Common myeloid progenitor, CD34-positive (primary cell): ENCODE data around the gene NKX3-2.

Experiments used
- CTCF ChIA-PET: fragments of 350-600 bp; sonication (Branson Sonifier 250); formaldehyde crosslinking; loops from one replicate; lab custom pipeline; 2021; ENCODE audit warnings: antibody characterized with exemption; lab: Charles Lee
- POLR2A ChIA-PET: fragments of 350-600 bp; sonication (Branson Sonifier 250); formaldehyde crosslinking; loops from one replicate; lab custom pipeline; 2021; ENCODE audit warnings: antibody characterized with exemption; lab: Charles Lee
- DNase-seq, 3 donors: peaks; one replicate each; pipeline versions ENCODE4 v3.0.0 to v3.0.0-alpha.2; 2013
- H3K27ac ChIP-seq, 2 experiments: 1 replicate in 1 of 2; 2 replicates in 1 of 2; pipeline ENCODE4 v1.7.0; 2013; ENCODE audit warnings: inconsistent platforms in 2 of 2, low read length in 2 of 2, mild to moderate bottlenecking in 2 of 2, low read depth in 1 of 2, moderate library complexity in 1 of 2; ENCODE audit not compliant: severe bottlenecking in 2 of 2, insufficient read depth in 1 of 2, poor library complexity in 1 of 2
- H3K27me3 ChIP-seq, 5 experiments: replicated peaks in 2 of 5; 1 replicate in 3 of 5; 2 replicates in 2 of 5; pipeline versions ENCODE4 v1.6.1 to v1.7.0; 2013; ENCODE audit warnings: low read length in 4 of 5, mild to moderate bottlenecking in 2 of 5, moderate library complexity in 2 of 5, inconsistent platforms in 1 of 5; ENCODE audit not compliant: insufficient read depth in 5 of 5, control insufficient read depth in 4 of 5
- H3K36me3 ChIP-seq, 4 experiments: 1 replicate in 2 of 4; 2 replicates in 2 of 4; pipeline versions ENCODE4 v1.6.1 to v1.7.0; 2013; ENCODE audit warnings: low read length in 3 of 4, control low read depth in 1 of 4, mild to moderate bottlenecking in 1 of 4; ENCODE audit not compliant: control insufficient read depth in 4 of 4, insufficient read depth in 4 of 4
- H3K4me1 ChIP-seq, 4 experiments: 1 replicate in 3 of 4; 2 replicates in 1 of 4; pipeline versions ENCODE4 v1.6.1 to v1.7.1; 2013; ENCODE audit warnings: low read length in 3 of 4, mild to moderate bottlenecking in 3 of 4, control low read depth in 1 of 4, inconsistent platforms in 1 of 4, moderate library complexity in 1 of 4; ENCODE audit not compliant: control insufficient read depth in 4 of 4, insufficient read depth in 4 of 4; ENCODE audit errors: control extremely low read depth in 1 of 4
- H3K4me3 ChIP-seq, 7 experiments: 1 replicate in 4 of 7; 2 replicates in 3 of 7; pipeline versions ENCODE4 v1.5.1 to v1.7.0; 2013; ENCODE audit warnings: mild to moderate bottlenecking in 7 of 7, low read length in 6 of 7, moderate library complexity in 6 of 7, inconsistent platforms in 2 of 7, low read depth in 2 of 7, control low read depth in 1 of 7; ENCODE audit not compliant: insufficient read depth in 4 of 7, control insufficient read depth in 1 of 7; ENCODE audit errors: extremely low read depth in 1 of 7
- H3K9me3 ChIP-seq, 5 experiments: 1 replicate in 4 of 5; 2 replicates in 1 of 5; pipeline versions ENCODE4 v1.6.1 to v1.7.1; 2013; ENCODE audit warnings: low read length in 4 of 5, mild to moderate bottlenecking in 2 of 5, inconsistent platforms in 1 of 5, low read depth in 1 of 5, moderate library complexity in 1 of 5; ENCODE audit not compliant: control insufficient read depth in 4 of 5, insufficient read depth in 2 of 5; ENCODE audit errors: control extremely low read depth in 1 of 5
- WGBS: methylation state at CpG from one replicate; pipeline ENCODE4 v1.1.5; 2013; ENCODE audit not compliant: insufficient coverage; 5-methylcytosine and 5-hydroxymethylcytosine counted together

Gene NKX3-2

DNA sequence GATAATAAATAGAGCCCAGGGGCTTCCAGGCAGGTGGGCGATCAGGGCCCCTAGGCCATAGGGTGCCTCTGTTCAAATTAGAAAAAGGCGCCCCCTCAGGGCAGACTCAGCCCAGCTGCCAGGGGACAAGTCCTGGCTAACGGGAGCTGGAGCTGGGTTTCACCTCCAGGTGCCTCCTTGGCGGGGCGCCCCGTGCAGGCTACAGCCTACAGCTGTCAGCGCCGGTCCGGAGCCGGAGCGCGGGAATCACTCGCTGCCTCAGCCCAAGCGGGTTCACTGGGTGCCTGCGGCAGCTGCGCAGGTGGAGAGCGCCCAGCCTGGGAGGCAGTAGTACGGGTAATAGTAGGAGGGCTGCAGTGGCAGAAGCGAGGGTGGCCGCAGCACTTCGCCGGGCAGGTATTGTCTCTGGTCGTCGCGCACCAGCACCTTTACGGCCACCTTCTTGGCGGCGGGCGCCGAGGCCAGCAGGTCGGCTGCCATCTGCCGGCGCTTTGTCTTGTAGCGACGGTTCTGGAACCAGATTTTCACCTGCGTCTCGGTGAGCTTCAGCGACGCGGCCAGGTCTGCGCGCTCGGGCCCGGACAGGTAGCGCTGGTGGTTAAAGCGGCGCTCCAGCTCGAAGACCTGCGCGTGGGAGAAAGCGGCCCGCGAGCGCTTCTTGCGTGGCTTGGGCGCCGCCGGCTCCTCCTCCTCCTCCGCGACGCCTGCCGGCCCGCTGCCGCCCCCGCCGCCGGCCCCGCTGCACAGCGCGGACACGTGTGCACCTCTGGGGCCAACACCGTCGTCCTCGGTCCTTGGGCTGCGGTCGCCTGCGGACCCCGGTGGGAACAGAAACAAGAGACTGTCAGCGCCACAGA lies 2.4 kb downstream of the NKX3-2 start:
- ChIA-PET POLR2A (no interaction called here), CTCF (interaction anchor here (0.7 to 1.4 kb wide), 3 partner anchors 13 to 28 kb away, joined by 3 to 5 read pairs (median 3); no protein-coding TSS in a partner anchor)
- under 1% methylated on average over 72 of the region's 79 CpGs for WGBS
- Histone ChIP-seq H3K27ac (no peak overlapping the region), H3K4me3 (peak overlapping the region in 2 of 7 experiments; percentile 36 to 52), H3K27me3 (peaks cover 15 to 99% (median 67%) of the 10 kb centered on the region in 5 experiments), H3K36me3 (no peaks in the 10 kb centered on the region), H3K4me1 (peaks cover 0 to 45% (median 38%) of the 10 kb centered on the region in 4 experiments), H3K9me3 (peaks cover 0 to 9% (median 3%) of the 10 kb centered on the region in 5 experiments)
- no peak for DNase-seq

DNA sequence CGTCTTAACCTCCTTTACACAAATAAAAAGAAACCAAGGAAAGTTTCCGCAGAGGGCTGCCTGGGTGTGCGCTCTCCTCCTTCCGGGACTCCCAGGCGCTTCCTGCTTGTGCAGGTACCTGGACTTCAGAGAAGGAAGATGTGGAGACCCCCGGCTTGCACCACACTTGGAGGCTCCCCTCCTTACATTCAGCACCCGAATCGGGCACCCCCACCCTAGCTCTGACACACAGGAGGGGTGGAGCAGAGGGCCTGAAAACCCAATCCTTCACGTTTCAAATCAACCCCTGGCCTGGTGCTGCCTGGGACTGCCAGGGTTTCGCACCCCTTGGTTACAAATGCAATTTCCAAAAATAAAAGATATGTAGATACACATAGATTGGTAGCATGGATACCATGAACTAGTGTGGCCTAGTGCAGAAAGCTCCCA lies 3.1 kb downstream of the NKX3-2 start:
- Histone ChIP-seq H3K9me3 (peaks cover 0 to 10% (median 5%) of the 10 kb centered on the region in 5 experiments), H3K36me3 (no peaks in the 10 kb centered on the region), H3K4me3 (no peak overlapping the region), H3K27me3 (peaks cover 13 to 99% (median 68%) of the 10 kb centered on the region in 5 experiments), H3K27ac (no peak overlapping the region), H3K4me1 (peaks cover 5 to 42% (median 37%) of the 10 kb centered on the region in 4 experiments)
- ChIA-PET POLR2A (no interaction called here), CTCF (interaction anchor here (0.7 to 1.8 kb wide), 5 partner anchors 10 to 27 kb away, joined by 3 to 6 read pairs (median 5); no protein-coding TSS in a partner anchor)
- no peak for DNase-seq
- WGBS = 18% methylated on average over 5 of the region's 10 CpGs

DNA sequence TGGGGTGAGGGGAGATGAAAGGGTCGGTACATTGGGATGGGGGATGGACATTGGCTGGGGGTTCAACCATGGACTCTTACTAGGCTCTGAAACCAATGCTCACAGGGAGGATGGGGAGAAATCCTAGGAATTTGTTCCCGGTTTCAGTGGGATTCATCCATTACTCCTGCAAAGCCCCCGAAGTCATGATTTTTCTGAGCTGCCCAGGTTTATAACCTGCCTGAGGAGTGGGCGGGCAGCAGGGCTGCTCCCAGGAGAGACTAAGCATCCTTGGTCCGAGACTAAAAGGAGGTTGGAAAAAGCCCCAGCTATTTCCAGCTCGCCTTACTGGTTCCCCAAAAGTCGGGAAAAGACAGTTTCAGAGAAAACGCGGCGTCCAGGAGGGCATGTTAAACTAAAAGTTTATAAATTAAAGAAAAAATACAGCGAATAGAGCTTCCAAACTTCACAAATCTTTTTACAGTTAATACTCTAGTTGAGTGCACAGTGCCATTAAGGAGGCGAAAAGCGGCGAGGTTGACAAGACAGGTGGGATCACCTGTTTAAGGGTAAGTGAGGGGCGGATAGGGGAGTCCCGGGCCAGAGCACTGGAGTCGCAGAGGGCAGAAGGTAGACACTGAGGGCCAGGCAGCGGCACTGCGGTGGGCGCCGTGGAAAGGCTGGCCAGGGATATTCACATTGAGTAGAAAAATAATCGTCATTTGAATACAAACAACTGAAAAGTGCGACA lies 3.7 kb downstream of the NKX3-2 start:
- WGBS = 6% methylated on average over 20 of the region's 23 CpGs
- no peak overlapping the region for H3K4me3 ChIP-seq
- H3K27ac ChIP-seq = no peak overlapping the region
- ChIA-PET POLR2A (no interaction called here), CTCF (interaction anchor here (0.9 to 1.8 kb wide), 5 partner anchors 10 to 26 kb away, joined by 3 to 6 read pairs (median 5); no protein-coding TSS in a partner anchor)
- DNase-seq = no peak
- no peaks in the 10 kb centered on the region for H3K36me3 ChIP-seq
- H3K27me3 ChIP-seq = peaks cover 7 to 100% (median 70%) of the 10 kb centered on the region in 5 experiments
- H3K4me1 ChIP-seq = peaks cover 5 to 42% (median 38%) of the 10 kb centered on the region in 4 experiments
- H3K9me3 ChIP-seq = peaks cover 0 to 10% (median 5%) of the 10 kb centered on the region in 5 experiments

- DNase-seq = no peak
- no peak overlapping the region for H3K4me3 ChIP-seq
- peaks cover 7 to 100% (median 72%) of the 10 kb centered on the region in 5 experiments for H3K27me3 ChIP-seq
- WGBS = 7% methylated on average over 34 of the region's 42 CpGs
- CTCF ChIA-PET = interaction anchor here (0.9 to 1.8 kb wide), 3 partner anchors 9 to 16 kb away, joined by 3 to 6 read pairs (median 6); no protein-coding TSS in a partner anchor
- H3K36me3 ChIP-seq = no peaks in the 10 kb centered on the region
- no peak overlapping the region for H3K27ac ChIP-seq
- POLR2A ChIA-PET = no interaction called here
- H3K9me3 ChIP-seq = peaks cover 0 to 10% (median 5%) of the 10 kb centered on the region in 5 experiments
- H3K4me1 ChIP-seq = peaks cover 5 to 36% (median 34%) of the 10 kb centered on the region in 4 experiments
Measured at GRCh38 chr4:13539619-13540445, 4.5 kb downstream of the NKX3-2 start.

GRCh38 chr4:13539047-13539618 lies 5.2 kb downstream of the NKX3-2 start:
- Histone ChIP-seq H3K27me3 (peaks cover 11 to 100% (median 75%) of the 10 kb centered on the region in 5 experiments), H3K27ac (no peak overlapping the region), H3K9me3 (peaks cover 0 to 10% (median 5%) of the 10 kb centered on the region in 5 experiments), H3K4me3 (no peak overlapping the region), H3K36me3 (no peaks in the 10 kb centered on the region), H3K4me1 (peaks cover 5 to 33% (median 29%) of the 10 kb centered on the region in 4 experiments)
- ChIA-PET POLR2A (no interaction called here), CTCF (no interaction called here)
- WGBS = 5% methylated on average over 10 of the region's 23 CpGs
- DNase-seq = no peak

GRCh38 chr4:13538427-13538973 lies 5.8 kb downstream of the NKX3-2 start:
- Histone ChIP-seq H3K9me3 (peaks cover 0 to 10% (median 5%) of the 10 kb centered on the region in 5 experiments), H3K36me3 (no peaks in the 10 kb centered on the region), H3K27ac (no peak overlapping the region), H3K4me3 (no peak overlapping the region), H3K27me3 (peaks cover 15 to 100% (median 76%) of the 10 kb centered on the region in 5 experiments), H3K4me1 (peaks cover 5 to 28% (median 23%) of the 10 kb centered on the region in 4 experiments)
- ChIA-PET CTCF (no interaction called here), POLR2A (no interaction called here)
- 23% methylated on average over 12 of the region's 16 CpGs for WGBS
- DNase-seq = no peak
